Measurements from ENCODE around the gene FCSK. TPM values are rescaled to one million over a fixed set of nuclear protein-coding genes. Genes with fewer than 3 reads are reported as not detected.
"Not testable (repeated sequence)": the region's sequence is repeated elsewhere in the genome, so short reads cannot be mapped to it uniquely, and the experiment has no call there.

The FCSK gene
- total RNA-seq, 1 donor from 2014 or later = 20.1 TPM

- DNase-seq (ENCODE audit: low spot score) (no peak), ATAC-seq (no peak)
These were observed 23.5 kb upstream of the FCSK start for GRCh38 chr16:70430667-70431536.

GRCh38 chr16:70432356-70432722, 22.1 kb upstream of the FCSK start:
- DNase-seq (ENCODE audit: low spot score) (no peak), ATAC-seq (no peak)

- ATAC-seq = no peak
- no peak for DNase-seq (ENCODE audit: low spot score)
These were observed 21.5 kb upstream of the FCSK start for GRCh38 chr16:70432723-70433457.

GRCh38 chr16:70433458-70434103, 20.8 kb upstream of the FCSK start:
- no peak for DNase-seq (ENCODE audit: low spot score)
- ATAC-seq = no peak

- ATAC-seq (no peak), DNase-seq (ENCODE audit: low spot score) (no peak)
These were observed 19.7 kb upstream of the FCSK start for GRCh38 chr16:70434484-70435260.

GRCh38 chr16:70437017-70437581, 17.3 kb upstream of the FCSK start:
- ATAC-seq = no peak
- no peak for DNase-seq (ENCODE audit: low spot score)

GRCh38 chr16:70437582-70438557, 16.5 kb upstream of the FCSK start:
- no peak for DNase-seq (ENCODE audit: low spot score)
- no peak for ATAC-seq

GRCh38 chr16:70438585-70438968, 15.8 kb upstream of the FCSK start:
- no peak for DNase-seq (ENCODE audit: low spot score)
- no peak for ATAC-seq

GRCh38 chr16:70438969-70439862, 15.2 kb upstream of the FCSK start, which contains the start of gene ST3GAL2:
Gene ST3GAL2, minus strand, starts transcription at chr16:70439100. Its CDS starts 40,570 bp downstream, at chr16:70398530.
- peak; percentile 98 for ATAC-seq
- peak; percentile 94 for DNase-seq (ENCODE audit: low spot score)

- no peak for DNase-seq (ENCODE audit: low spot score)
- no peak for ATAC-seq
These were observed 14.2 kb upstream of the FCSK start for GRCh38 chr16:70440009-70440692.

- ATAC-seq = no peak
- no peak for DNase-seq (ENCODE audit: low spot score)
These were observed 12.9 kb upstream of the FCSK start for GRCh38 chr16:70441406-70441990.

GRCh38 chr16:70442344-70442743, 12.1 kb upstream of the FCSK start:
- DNase-seq (ENCODE audit: low spot score) (no peak), ATAC-seq (no peak)

GRCh38 chr16:70444249-70445063, 9.9 kb upstream of the FCSK start:
- ATAC-seq (no peak), DNase-seq (ENCODE audit: low spot score) (no peak)

- no peak for ATAC-seq
- no peak for DNase-seq (ENCODE audit: low spot score)
These were observed 6.3 kb upstream of the FCSK start for GRCh38 chr16:70448075-70448474.

GRCh38 chr16:70450142-70451003, 4.0 kb upstream of the FCSK start:
- not testable (repeated sequence) for ATAC-seq; DNase-seq (ENCODE audit: low spot score)

GRCh38 chr16:70451004-70451340, 3.4 kb upstream of the FCSK start:
- ATAC-seq; DNase-seq (ENCODE audit: low spot score): not testable (repeated sequence)

All from left lobe of liver (tissue), 2 donors.